WERI-Rb-1 (cell line): ENCODE data around the gene FOXN3.

Experiments used
- DNase-seq: peaks from one replicate; pipeline ENCODE4 v3.0.0-alpha.2; 2020
- H3K27ac ChIP-seq: fragments of 250-450 bp; sonication (Bioruptor Pico); 2 replicates; pipeline ENCODE4 v1.5.1; 2020; ENCODE audit warnings: mild to moderate bottlenecking, moderate library complexity
- H3K27me3 ChIP-seq: fragments of 250-450 bp; sonication (Bioruptor Pico); 2 replicates; pipeline ENCODE4 v1.5.1; 2021; ENCODE audit warnings: mild to moderate bottlenecking, low read depth, moderate library complexity; ENCODE audit not compliant: insufficient read depth, severe bottlenecking
- H3K36me3 ChIP-seq: fragments of 250-450 bp; sonication (Bioruptor Pico); 2 replicates; pipeline ENCODE4 v1.5.1; 2020; ENCODE audit warnings: mild to moderate bottlenecking, moderate library complexity
- H3K4me3 ChIP-seq: 2 replicates; pipeline ENCODE4 v1.5.1; 2011; ENCODE audit warnings: low read depth, mild to moderate bottlenecking, control low read depth, low read length
- H3K9me3 ChIP-seq: fragments of 250-450 bp; sonication (Bioruptor Pico); 2 replicates; pipeline ENCODE4 v1.5.1; 2021; ENCODE audit warnings: mild to moderate bottlenecking, moderate library complexity; ENCODE audit not compliant: severe bottlenecking
- CTCF ChIP-seq: IDR thresholded peaks from 2 replicates; pipeline ENCODE4 v1.5.1; 2011; ENCODE audit warnings: low read depth, mild to moderate bottlenecking, control low read depth, inconsistent platforms, low read length

Gene FOXN3

GRCh38 chr14:89409961-89410360 lies 7.1 kb downstream of the FOXN3 start:
- Histone ChIP-seq H3K27ac (no peak overlapping the region), H3K4me3 (no peak overlapping the region), H3K36me3 (peaks cover 6% of the 10 kb centered on the region), H3K9me3 (no peaks in the 10 kb centered on the region), H3K27me3 (no peaks in the 10 kb centered on the region)
- no peak for TF ChIP-seq CTCF
- DNase-seq: no peak

GRCh38 chr14:89408907-89409700 lies 7.9 kb downstream of the FOXN3 start:
- Histone ChIP-seq H3K4me3 (no peak overlapping the region), H3K36me3 (peaks cover 6% of the 10 kb centered on the region), H3K27ac (no peak overlapping the region), H3K9me3 (no peaks in the 10 kb centered on the region), H3K27me3 (no peaks in the 10 kb centered on the region)
- DNase-seq: no peak
- TF ChIP-seq CTCF: no peak

- peaks cover 6% of the 10 kb centered on the region for H3K36me3 ChIP-seq
- no peak for TF ChIP-seq CTCF
- no peak overlapping the region for H3K27ac ChIP-seq
- H3K4me3 ChIP-seq: no peak overlapping the region
- H3K9me3 ChIP-seq: no peaks in the 10 kb centered on the region
- no peaks in the 10 kb centered on the region for H3K27me3 ChIP-seq
- DNase-seq: no peak
Observed at GRCh38 chr14:89407856-89408255, 9.2 kb downstream of the FOXN3 start.

- no peak for TF ChIP-seq CTCF
- no peak overlapping the region for H3K27ac ChIP-seq
- no peak for DNase-seq
- H3K27me3 ChIP-seq: no peaks in the 10 kb centered on the region
- no peak overlapping the region for H3K4me3 ChIP-seq
- H3K9me3 ChIP-seq: no peaks in the 10 kb centered on the region
- peaks cover 6% of the 10 kb centered on the region for H3K36me3 ChIP-seq
Observed at GRCh38 chr14:89406941-89407340, 10.1 kb downstream of the FOXN3 start.

GRCh38 chr14:89406361-89406760 lies 10.7 kb downstream of the FOXN3 start:
- peaks cover 5% of the 10 kb centered on the region for H3K36me3 ChIP-seq
- no peaks in the 10 kb centered on the region for H3K27me3 ChIP-seq
- H3K9me3 ChIP-seq: no peaks in the 10 kb centered on the region
- no peak overlapping the region for H3K27ac ChIP-seq
- DNase-seq: no peak
- TF ChIP-seq CTCF: no peak
- H3K4me3 ChIP-seq: no peak overlapping the region

GRCh38 chr14:89405712-89406111 lies 11.3 kb downstream of the FOXN3 start:
- Histone ChIP-seq H3K9me3 (no peaks in the 10 kb centered on the region), H3K27me3 (no peaks in the 10 kb centered on the region), H3K27ac (no peak overlapping the region), H3K4me3 (no peak overlapping the region), H3K36me3 (no peaks in the 10 kb centered on the region)
- DNase-seq: no peak
- TF ChIP-seq CTCF: no peak
